GM19395 (cell line): ENCODE measurements around the gene WDR49.
A peak's percentile ranks its signal among the peaks of the same experiment; 100 is the strongest.

Source experiments
- ATAC-seq: cut with Tn5 transposase; IDR thresholded peaks from one replicate; pipeline ENCODE4 v1.9.1; 2021; ENCODE audit warnings: mild to moderate bottlenecking, moderate library complexity; ENCODE audit not compliant: unreplicated experiment

The WDR49 gene

GRCh38 chr3:167491621-167492020 is 162.1 kb downstream of the WDR49 start:
- ATAC-seq, result no peak

- no peak for ATAC-seq
These were observed 164.2 kb downstream of the WDR49 start for GRCh38 chr3:167489571-167489970.

GRCh38 chr3:167487556-167487955 is 166.2 kb downstream of the WDR49 start:
- ATAC-seq, result no peak

- ATAC-seq, result no peak
These were observed 169.2 kb downstream of the WDR49 start for GRCh38 chr3:167484551-167484950.

- ATAC-seq, result no peak
These were observed 169.8 kb downstream of the WDR49 start for GRCh38 chr3:167483708-167484475.

GRCh38 chr3:167481164-167481563 is 172.6 kb downstream of the WDR49 start:
- no peak for ATAC-seq

- no peak for ATAC-seq
These were observed 173.0 kb downstream of the WDR49 start for GRCh38 chr3:167480748-167481147.

- ATAC-seq, result no peak
These were observed 179.9 kb downstream of the WDR49 start, which contains the start of gene SERPINI2 for GRCh38 chr3:167473863-167474262. SERPINI2 (minus strand) TSS chr3:167474042; CDS start chr3:167471834, 2,208 bp downstream.

GRCh38 chr3:167469381-167469780 is 184.4 kb downstream of the WDR49 start:
- ATAC-seq, result no peak

- ATAC-seq, result no peak
These were observed 185.7 kb downstream of the WDR49 start for GRCh38 chr3:167467848-167468611.

- no peak for ATAC-seq
These were observed 186.8 kb downstream of the WDR49 start for GRCh38 chr3:167466966-167467365.

GRCh38 chr3:167456157-167456799 is 197.5 kb downstream of the WDR49 start:
- no peak for ATAC-seq

- ATAC-seq, result no peak
These were observed 199.9 kb downstream of the WDR49 start for GRCh38 chr3:167453815-167454214.

GRCh38 chr3:167451282-167451681 is 202.5 kb downstream of the WDR49 start:
- ATAC-seq, result no peak

GRCh38 chr3:167450675-167451074 is 203.1 kb downstream of the WDR49 start:
- no peak for ATAC-seq

- ATAC-seq, result peak; percentile 61
These were observed 203.5 kb downstream of the WDR49 start for GRCh38 chr3:167450195-167450594.

- no peak for ATAC-seq
These were observed 208.3 kb downstream of the WDR49 start for GRCh38 chr3:167445491-167445890.

GRCh38 chr3:167441256-167441655 is 212.5 kb downstream of the WDR49 start:
- no peak for ATAC-seq

GRCh38 chr3:167437428-167438139 is 216.2 kb downstream of the WDR49 start:
- no peak for ATAC-seq
